Measurements from ENCODE around the gene DYRK1A. TPM values are rescaled to one million over a fixed set of nuclear protein-coding genes. Genes with fewer than 3 reads are reported as not detected.

Gene DYRK1A
- total RNA-seq, 4 donors from 2014 or later, result 42.0 to 137 (median 119) TPM

DNA sequence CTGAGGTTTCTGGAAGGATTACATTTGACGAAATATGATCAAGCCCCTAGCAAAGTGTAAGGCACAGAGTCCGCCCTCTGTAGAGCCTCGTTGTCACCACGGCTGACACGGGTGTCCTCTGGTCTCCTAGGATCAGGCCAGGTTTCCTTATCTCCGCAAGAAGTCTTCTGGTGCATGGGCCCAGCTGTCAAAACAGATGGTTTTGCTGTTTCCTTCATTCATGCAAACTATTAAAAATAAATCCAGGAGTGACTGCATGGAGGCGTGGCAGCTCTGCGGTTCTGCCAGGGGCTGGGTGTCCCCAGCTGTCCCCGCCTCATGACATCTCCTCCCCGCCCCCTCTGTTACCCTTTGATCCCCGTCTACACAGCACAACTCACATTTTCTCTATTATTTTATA lies 209.0 kb downstream of the DYRK1A start:
- H3K4me1 ChIP-seq, result no peaks in the 10 kb centered on the region
- peaks cover 0 to 9% of the 10 kb centered on the region in 2 donors for H3K9me3 ChIP-seq
- no peak overlapping the region for H3K4me3 ChIP-seq
- no peaks in the 10 kb centered on the region for H3K36me3 ChIP-seq
- no peaks in the 10 kb centered on the region for H3K27me3 ChIP-seq
- no peak overlapping the region for H3K27ac ChIP-seq
- TF ChIP-seq, protein P1, sequence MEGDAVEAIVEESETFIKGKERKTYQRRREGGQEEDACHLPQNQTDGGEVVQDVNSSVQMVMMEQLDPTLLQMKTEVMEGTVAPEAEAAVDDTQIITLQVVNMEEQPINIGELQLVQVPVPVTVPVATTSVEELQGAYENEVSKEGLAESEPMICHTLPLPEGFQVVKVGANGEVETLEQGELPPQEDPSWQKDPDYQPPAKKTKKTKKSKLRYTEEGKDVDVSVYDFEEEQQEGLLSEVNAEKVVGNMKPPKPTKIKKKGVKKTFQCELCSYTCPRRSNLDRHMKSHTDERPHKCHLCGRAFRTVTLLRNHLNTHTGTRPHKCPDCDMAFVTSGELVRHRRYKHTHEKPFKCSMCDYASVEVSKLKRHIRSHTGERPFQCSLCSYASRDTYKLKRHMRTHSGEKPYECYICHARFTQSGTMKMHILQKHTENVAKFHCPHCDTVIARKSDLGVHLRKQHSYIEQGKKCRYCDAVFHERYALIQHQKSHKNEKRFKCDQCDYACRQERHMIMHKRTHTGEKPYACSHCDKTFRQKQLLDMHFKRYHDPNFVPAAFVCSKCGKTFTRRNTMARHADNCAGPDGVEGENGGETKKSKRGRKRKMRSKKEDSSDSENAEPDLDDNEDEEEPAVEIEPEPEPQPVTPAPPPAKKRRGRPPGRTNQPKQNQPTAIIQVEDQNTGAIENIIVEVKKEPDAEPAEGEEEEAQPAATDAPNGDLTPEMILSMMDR (IDR thresholded peaks at IDR 0.05), result no peak
- TF ChIP-seq POLR2A (IDR thresholded peaks at IDR 0.05), result no peak
- intact Hi-C loops (cut with DNase I; ENCODE audit: low total_unique reads), result no loop called here
- no peak for DNase-seq

Other genes starting within 250 kb of the DYRK1A start
- gene VPS26C, start 99.4 kb upstream of the DYRK1A start, total RNA-seq, result 100 to 1,000 TPM in 1 of 4 donors, 10 to 100 TPM in 3; 44.8 to 179 (median 56.0) TPM

Data from uterus (tissue), 4 donors.